Activated CD4-positive, alpha-beta T cell treated with anti-CD3 and anti-CD28 coated beads for 24 hours (primary cell): ENCODE results near the gene TUBGCP6.
A peak's percentile ranks its signal among the peaks of the same experiment; 100 is the strongest.

ENCODE experiments used
- DNase-seq, 2 donors: peaks; one replicate each; pipeline ENCODE4 v3.0.0-alpha.2; 2020; ENCODE audit warnings: low read depth in 2 of 2

The TUBGCP6 gene

GRCh38 chr22:50252082-50253045 lies 7.5 kb upstream of the TUBGCP6 start:
- DNase-seq, result peak in 1 of 2 donors; percentile 53

- DNase-seq, result no peak
These were observed 6.8 kb upstream of the TUBGCP6 start for GRCh38 chr22:50251477-50252081.

- DNase-seq, result peak; percentile 68 to 77
These were observed 6.0 kb upstream of the TUBGCP6 start, which contains the start of gene HDAC10 for GRCh38 chr22:50250555-50251476. Gene HDAC10 (minus strand): TSS chr22:50251265. CDS start chr22:50251032, 233 bp downstream.

- no peak for DNase-seq
These were observed 5.4 kb upstream of the TUBGCP6 start for GRCh38 chr22:50250249-50250554.

- DNase-seq, result no peak
These were observed 4.8 kb upstream of the TUBGCP6 start for GRCh38 chr22:50249341-50250248.

- no peak for DNase-seq
These were observed 3.6 kb upstream of the TUBGCP6 start for GRCh38 chr22:50248196-50249081.

- DNase-seq, result no peak
These were observed 2.9 kb upstream of the TUBGCP6 start for GRCh38 chr22:50247748-50248147.

- DNase-seq, result no peak
These were observed 1.7 kb upstream of the TUBGCP6 start for GRCh38 chr22:50246242-50247175.

GRCh38 chr22:50245214-50246072 lies 620 bp upstream of the TUBGCP6 start:
- DNase-seq, result no peak

- no peak for DNase-seq
These were observed 971 bp downstream of the TUBGCP6 start for GRCh38 chr22:50243685-50244419.

GRCh38 chr22:50242406-50242949 lies 2.3 kb downstream of the TUBGCP6 start:
- no peak for DNase-seq

- no peak for DNase-seq
These were observed 6.1 kb downstream of the TUBGCP6 start for GRCh38 chr22:50238755-50239154.

- DNase-seq, result no peak
These were observed 8.0 kb downstream of the TUBGCP6 start for GRCh38 chr22:50236731-50237409.

- DNase-seq, result no peak
These were observed 11.6 kb downstream of the TUBGCP6 start for GRCh38 chr22:50233223-50233622.

- no peak for DNase-seq
These were observed 12.2 kb downstream of the TUBGCP6 start for GRCh38 chr22:50232481-50233151.

- no peak for DNase-seq
These were observed 15.5 kb downstream of the TUBGCP6 start for GRCh38 chr22:50229370-50229769.
